Tibial nerve (tissue), 4 donors: ENCODE data around the gene SMIM38. TPM values are rescaled to one million over a fixed set of nuclear protein-coding genes. Genes with fewer than 3 reads are reported as not detected.
A peak's percentile ranks its signal among the peaks of the same experiment; 100 is the strongest.
"Not testable (repeated sequence)": the region's sequence is repeated elsewhere in the genome, so short reads cannot be mapped to it uniquely, and the experiment has no call there.

Source experiments
- DNase-seq, 2 donors: peaks; one replicate each; pipeline ENCODE4 v3.0.0-alpha.2; 2019; ENCODE audit warnings: low spot score in 2 of 2
- H3K27ac ChIP-seq, 4 donors: fragments of 200-600 bp; sonication (generic) in 3 of 4; one replicate each; pipeline ENCODE4 v1.5.1; 2017 to 2019; ENCODE audit warnings: mild to moderate bottlenecking in 1 of 4
- H3K27me3 ChIP-seq, 2 donors: fragments of 200-600 bp; sonication (generic) in 1 of 2; one replicate each; pipeline versions ENCODE4 v1.5.1 to v1.6.0; 2017 to 2019
- H3K36me3 ChIP-seq, 3 donors: fragments of 200-600 bp; sonication (generic); one replicate each; pipeline ENCODE4 v1.5.1; 2018 to 2019
- H3K4me1 ChIP-seq, 4 donors: fragments of 200-600 bp; sonication (generic) in 3 of 4; one replicate each; pipeline ENCODE4 v1.5.1; 2017 to 2019
- H3K4me3 ChIP-seq, 4 donors: fragments of 200-600 bp; sonication (generic) in 3 of 4; one replicate each; pipeline ENCODE4 v1.5.1; 2017 to 2019; ENCODE audit warnings: mild to moderate bottlenecking in 1 of 4, moderate library complexity in 1 of 4
- H3K9me3 ChIP-seq, 4 donors: fragments of 200-600 bp; sonication (generic) in 3 of 4; one replicate each; pipeline ENCODE4 v1.5.1; 2017 to 2019
- CTCF ChIP-seq, 5 experiments: fragments of 200-600 bp in 3 of 5; fragments of 450-650 bp in 2 of 5; sonication (generic) in 3 of 5; IDR thresholded peaks; one replicate each; pipeline ENCODE4 v1.5.1; 2016 to 2019; ENCODE audit warnings: antibody characterized with exemption in 5 of 5, mild to moderate bottlenecking in 3 of 5, moderate library complexity in 2 of 5
- EP300 ChIP-seq, 2 donors: sonication (generic); formaldehyde crosslinking; IDR thresholded peaks; one replicate each; pipeline ENCODE4 v1.6.1; 2017; ENCODE audit warnings: antibody characterized with exemption in 2 of 2, mild to moderate bottlenecking in 1 of 2
- POLR2A ChIP-seq, 2 donors: fragments of 450-650 bp; IDR thresholded peaks; one replicate each; pipeline ENCODE4 v1.6.1; 2017; ENCODE audit warnings: antibody characterized with exemption in 2 of 2, mild to moderate bottlenecking in 2 of 2, moderate library complexity in 2 of 2
- WGBS, 2 donors: methylation state at CpG; one replicate each; pipeline ENCODE4 v1.1.5; 2018; 5-methylcytosine and 5-hydroxymethylcytosine counted together
- total RNA-seq, 4 donors: library from RNA; depleted of rRNA; stranded (reverse); fragments of >200 nt; gene quantifications; one replicate each; pipeline ENCODE4 v1.1.0, GENCODE V29; 2016

Gene SMIM38
- total RNA-seq, 4 donors from 2014 or later, result 3.3 to 4.6 (median 4.1) TPM

- WGBS, 2 donors, result 94 to 97% methylated on average over 13 of the region's 13 CpGs
- no peak overlapping the region for H3K27ac ChIP-seq
- TF ChIP-seq CTCF (IDR thresholded peaks at IDR 0.05) (no peak), EP300 (IDR thresholded peaks at IDR 0.05) (no peak), POLR2A (IDR thresholded peaks at IDR 0.05) (no peak)
These were observed 7.4 kb upstream of the SMIM38 start for GRCh38 chr11:69148377-69148762.

DNA sequence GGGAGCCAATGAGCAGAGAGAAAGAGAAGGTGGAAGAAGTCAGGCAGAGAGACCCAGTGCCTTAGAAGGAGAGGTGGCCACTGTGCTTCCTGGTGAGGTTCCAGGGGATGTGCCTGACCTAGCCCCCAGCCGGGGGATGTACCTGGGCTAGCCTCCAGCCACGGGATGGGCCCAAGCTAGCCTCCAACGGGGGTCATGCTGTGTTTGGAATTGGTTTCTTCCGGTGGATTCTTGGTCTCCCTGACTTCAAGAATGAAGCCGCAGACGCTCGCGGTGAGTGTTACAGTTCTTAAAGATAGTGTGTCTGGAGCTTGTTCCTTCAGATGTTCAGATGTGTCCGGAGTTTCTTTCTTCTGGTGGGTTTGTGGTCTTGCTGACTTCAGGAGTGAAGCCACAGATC lies 6.9 kb upstream of the SMIM38 start:
- peaks cover 0 to 34% (median 0%) of the 10 kb centered on the region in 3 donors for H3K36me3 ChIP-seq
- H3K27ac ChIP-seq, result no peak overlapping the region
- H3K4me3 ChIP-seq, result no peak overlapping the region
- peaks cover 0 to 14% (median 6%) of the 10 kb centered on the region in 4 donors for H3K4me1 ChIP-seq
- no peak for TF ChIP-seq CTCF (IDR thresholded peaks at IDR 0.05)
- TF ChIP-seq POLR2A (IDR thresholded peaks at IDR 0.05), result no peak
- no peak for TF ChIP-seq EP300 (IDR thresholded peaks at IDR 0.05)
- DNase-seq, result peak in 1 of 2 donors; percentile 4
- H3K27me3 ChIP-seq, result no peaks in the 10 kb centered on the region
- peaks cover 0 to 20% (median 0%) of the 10 kb centered on the region in 4 donors for H3K9me3 ChIP-seq
- 89 to 93% methylated on average over 9 of the region's 9 CpGs for WGBS, 2 donors

More at GRCh38 chr11:69148377-69148762, 7.4 kb upstream of the SMIM38 start:
- peaks cover 0 to 10% (median 3%) of the 10 kb centered on the region in 4 donors for H3K4me1 ChIP-seq
- DNase-seq, result no peak
- peaks cover 0 to 34% (median 0%) of the 10 kb centered on the region in 3 donors for H3K36me3 ChIP-seq
- H3K27me3 ChIP-seq, result no peaks in the 10 kb centered on the region
- no peak overlapping the region for H3K4me3 ChIP-seq
- peaks cover 0 to 20% (median 0%) of the 10 kb centered on the region in 4 donors for H3K9me3 ChIP-seq

DNA sequence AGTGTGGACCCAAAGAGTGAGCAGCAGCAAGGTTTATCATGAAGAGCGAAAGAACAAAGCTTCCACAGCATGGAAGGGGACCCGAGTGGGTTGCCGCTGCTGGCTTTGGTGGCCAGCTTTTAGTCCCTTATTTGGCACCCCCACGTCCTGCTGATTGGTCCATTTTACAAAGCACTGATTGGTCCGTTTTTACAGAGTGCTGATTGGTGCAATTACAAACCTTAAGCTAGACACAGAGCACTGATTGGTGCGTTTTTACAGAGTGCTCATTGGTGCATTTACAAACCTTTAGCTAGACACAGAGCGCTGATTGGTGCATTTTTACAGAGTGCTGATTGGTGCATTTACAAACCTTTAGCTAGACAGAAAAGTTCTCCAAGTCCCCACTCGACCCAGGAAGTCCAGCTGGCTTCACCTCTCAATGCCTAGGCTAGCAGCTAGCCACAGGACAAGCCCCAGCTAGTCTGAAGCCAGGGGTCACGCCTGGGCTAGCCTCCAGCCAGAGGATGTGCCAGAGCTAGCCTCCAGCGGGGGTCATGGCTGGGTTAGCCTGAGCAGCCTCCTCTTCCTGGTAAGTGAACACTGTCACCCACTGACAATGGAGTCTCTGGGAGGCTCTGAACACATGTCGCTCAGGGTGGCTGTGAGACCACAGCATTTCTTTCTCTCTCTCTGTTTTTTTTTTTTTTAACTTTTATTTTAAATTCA lies 6.2 kb upstream of the SMIM38 start:
- WGBS, 2 donors, result 91 to 99% methylated on average over 11 of the region's 11 CpGs
- not testable (repeated sequence) for H3K27ac ChIP-seq, H3K4me3 ChIP-seq, H3K27me3 ChIP-seq
- Histone ChIP-seq H3K36me3 (peaks cover 0 to 34% (median 0%) of the 10 kb centered on the region in 3 donors), H3K9me3 (peaks cover 0 to 20% (median 0%) of the 10 kb centered on the region in 4 donors), H3K4me1 (peaks cover 0 to 21% (median 9%) of the 10 kb centered on the region in 4 donors)
- DNase-seq, result peak in 1 of 2 donors; percentile 5

DNA sequence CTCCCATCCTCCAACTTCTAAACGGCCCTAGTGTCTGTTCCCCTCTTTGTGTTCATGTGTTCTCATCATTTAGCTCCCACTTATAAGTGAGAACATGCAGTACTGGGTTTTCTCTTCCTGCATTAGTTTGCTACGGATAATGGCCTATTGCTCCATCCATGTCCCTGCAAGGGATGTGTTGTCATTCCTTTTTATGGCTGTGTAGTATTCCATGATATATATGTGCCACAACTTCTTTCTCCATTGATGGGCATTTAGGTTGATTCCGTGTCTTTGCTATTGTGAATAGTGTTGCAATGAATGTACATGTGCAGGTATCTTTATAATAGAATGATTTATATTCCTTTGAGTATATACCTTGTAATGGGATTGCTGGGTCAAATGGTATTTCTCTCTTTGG lies 5.6 kb upstream of the SMIM38 start:
- 89 to 91% methylated on average over 3 of the region's 3 CpGs for WGBS, 2 donors
- Histone ChIP-seq H3K27ac (no peak overlapping the region), H3K36me3 (peaks cover 0 to 29% (median 0%) of the 10 kb centered on the region in 3 donors), H3K4me3 (no peak overlapping the region), H3K4me1 (peaks cover 0 to 28% (median 11%) of the 10 kb centered on the region in 4 donors), H3K9me3 (peaks cover 0 to 20% (median 0%) of the 10 kb centered on the region in 4 donors), H3K27me3 (no peaks in the 10 kb centered on the region)
- DNase-seq, result no peak
- TF ChIP-seq CTCF (IDR thresholded peaks at IDR 0.05), result no peak
- no peak for TF ChIP-seq EP300 (IDR thresholded peaks at IDR 0.05)
- no peak for TF ChIP-seq POLR2A (IDR thresholded peaks at IDR 0.05)

GRCh38 chr11:69151836-69152235 lies 3.9 kb upstream of the SMIM38 start:
- no peak overlapping the region for H3K4me3 ChIP-seq
- peaks cover 0 to 7% (median 0%) of the 10 kb centered on the region in 4 donors for H3K9me3 ChIP-seq
- H3K4me1 ChIP-seq, result peaks cover 0 to 45% (median 25%) of the 10 kb centered on the region in 4 donors
- no peak for DNase-seq
- WGBS, 2 donors, result 54% methylated on average over 10 of the region's 10 CpGs
- H3K36me3 ChIP-seq, result peaks cover 0 to 13% (median 0%) of the 10 kb centered on the region in 3 donors
- peak overlapping the region in 2 of 4 donors; percentile 9 to 92 for H3K27ac ChIP-seq
- H3K27me3 ChIP-seq, result no peaks in the 10 kb centered on the region
- TF ChIP-seq POLR2A (IDR thresholded peaks at IDR 0.05), result no peak

GRCh38 chr11:69152733-69153421 lies 2.9 kb upstream of the SMIM38 start:
- H3K9me3 ChIP-seq, result no peaks in the 10 kb centered on the region
- H3K27me3 ChIP-seq, result no peaks in the 10 kb centered on the region
- no peak overlapping the region for H3K4me3 ChIP-seq
- H3K27ac ChIP-seq, result peak overlapping the region in 3 of 4 donors; percentile 9 to 92 (median 54)
- DNase-seq, result no peak
- TF ChIP-seq POLR2A (IDR thresholded peaks at IDR 0.05), result no peak
- no peak for TF ChIP-seq CTCF (IDR thresholded peaks at IDR 0.05)
- no peak for TF ChIP-seq EP300 (IDR thresholded peaks at IDR 0.05)
- H3K36me3 ChIP-seq, result peaks cover 0 to 7% (median 0%) of the 10 kb centered on the region in 3 donors
- 48 to 49% methylated on average over 23 of the region's 23 CpGs for WGBS, 2 donors
- peaks cover 0 to 55% (median 34%) of the 10 kb centered on the region in 4 donors for H3K4me1 ChIP-seq
